T-helper 2 cell (primary cell): ENCODE measurements around the gene HNRNPA2B1.
A peak's percentile ranks its signal among the peaks of the same experiment; 100 is the strongest.
"Not testable (repeated sequence)": the region's sequence is repeated elsewhere in the genome, so short reads cannot be mapped to it uniquely, and the experiment has no call there.

Experiments
- DNase-seq, 5 experiments: peaks; one replicate each; pipeline versions ENCODE4 v3.0.0 to v3.0.0-alpha.2; 2012 to 2022

Gene HNRNPA2B1

GRCh38 chr7:26163804-26164203 lies 36.7 kb downstream of the HNRNPA2B1 start:
- DNase-seq: not testable (repeated sequence)

- no peak for DNase-seq
These were observed 38.1 kb downstream of the HNRNPA2B1 start for GRCh38 chr7:26162431-26162830.

- no peak for DNase-seq
These were observed 39.6 kb downstream of the HNRNPA2B1 start for GRCh38 chr7:26160896-26161295.

GRCh38 chr7:26159243-26159642 lies 41.3 kb downstream of the HNRNPA2B1 start:
- no peak for DNase-seq

- no peak for DNase-seq
These were observed 42.9 kb downstream of the HNRNPA2B1 start for GRCh38 chr7:26157520-26158105.

GRCh38 chr7:26156451-26157420 lies 43.8 kb downstream of the HNRNPA2B1 start:
- DNase-seq: peak in 4 of 5 experiments; percentile 36 to 75 (median 59)

GRCh38 chr7:26155531-26156375 lies 44.8 kb downstream of the HNRNPA2B1 start:
- DNase-seq: no peak

- peak in 1 of 5 experiments; percentile 61 for DNase-seq
These were observed 46.4 kb downstream of the HNRNPA2B1 start for GRCh38 chr7:26153823-26154783.

GRCh38 chr7:26153241-26153822 lies 47.2 kb downstream of the HNRNPA2B1 start:
- peak in 1 of 5 experiments; percentile 24 for DNase-seq

- DNase-seq: peak in 2 of 5 experiments; percentile 27 to 60
These were observed 47.7 kb downstream of the HNRNPA2B1 start for GRCh38 chr7:26152782-26153240.

GRCh38 chr7:26151953-26152781 lies 48.4 kb downstream of the HNRNPA2B1 start, which contains the start of gene NFE2L3:
NFE2L3 (plus strand) TSS chr7:26152198; CDS start chr7:26152499, 301 bp downstream.
- peak; percentile 68 to 91 (median 73) for DNase-seq

GRCh38 chr7:26151650-26151952 lies 48.9 kb downstream of the HNRNPA2B1 start:
- DNase-seq: no peak

GRCh38 chr7:26151096-26151495 lies 49.5 kb downstream of the HNRNPA2B1 start:
- DNase-seq: peak in 1 of 5 experiments; percentile 78

- DNase-seq: no peak
These were observed 51.1 kb downstream of the HNRNPA2B1 start for GRCh38 chr7:26149391-26149977.

- not testable (repeated sequence) for DNase-seq
These were observed 52.2 kb downstream of the HNRNPA2B1 start for GRCh38 chr7:26148307-26148700.

GRCh38 chr7:26147646-26148306 lies 52.8 kb downstream of the HNRNPA2B1 start:
- DNase-seq: not testable (repeated sequence)

GRCh38 chr7:26147030-26147429 lies 53.5 kb downstream of the HNRNPA2B1 start:
- DNase-seq: no peak

- no peak for DNase-seq
These were observed 55.3 kb downstream of the HNRNPA2B1 start for GRCh38 chr7:26145238-26145637.
